Measurements from ENCODE around the gene SNX33. TPM values are rescaled to one million over a fixed set of nuclear protein-coding genes. Genes with fewer than 3 reads are reported as not detected.
"Not testable (repeated sequence)": the region's sequence is repeated elsewhere in the genome, so short reads cannot be mapped to it uniquely, and the experiment has no call there.

SNX33 gene
- total and polyA plus RNA-seq, 7 experiments from 2014 or later, result 0.13 to 3.4 (median 1.3) TPM

- Histone ChIP-seq H3K4me3 (ENCODE audit: low read length) (no peak overlapping the region), H3K9me3 (ENCODE audit: control insufficient read depth in 2 of 3, low read length in 3 of 3) (no peaks in the 10 kb centered on the region), H3K27ac (ENCODE audit: low read depth, low read length) (no peak overlapping the region), H3K36me3 (ENCODE audit: control insufficient read depth in 2 of 3, insufficient read depth in 3 of 3, low read length in 3 of 3) (no peaks in the 10 kb centered on the region), H3K27me3 (ENCODE audit: control insufficient read depth in 2 of 2, insufficient read depth in 2 of 2, low read length in 2 of 2) (no peaks in the 10 kb centered on the region), H3K4me1 (ENCODE audit: control insufficient read depth in 2 of 2, insufficient read depth in 2 of 2, low read length in 2 of 2) (no peaks in the 10 kb centered on the region)
- ATAC-seq, result no peak
- no peak for DNase-seq
- Mint-ChIP-seq H3K27ac (no peak overlapping the region), H3K4me3 (no peak overlapping the region), H3K36me3 (no peaks in the 10 kb centered on the region), H3K27me3 (no peaks in the 10 kb centered on the region), H3K9me3 (no peaks in the 10 kb centered on the region), H3K4me1 (no peaks in the 10 kb centered on the region)
- ChIA-PET CTCF (no interaction called here), POLR2A (no interaction called here)
- intact Hi-C loops (cut with micrococcal nuclease), result no loop called here
Measured at GRCh38 chr15:75673426-75674235, 25.9 kb downstream of the SNX33 start.

- H3K27me3 Mint-ChIP-seq, result no peaks in the 10 kb centered on the region
- H3K4me1 ChIP-seq (ENCODE audit: control insufficient read depth in 2 of 2, insufficient read depth in 2 of 2, low read length in 2 of 2), result no peaks in the 10 kb centered on the region
- no peaks in the 10 kb centered on the region for H3K27me3 ChIP-seq (ENCODE audit: control insufficient read depth in 2 of 2, insufficient read depth in 2 of 2, low read length in 2 of 2)
- H3K4me3 Mint-ChIP-seq, result no peak overlapping the region
- no peak for DNase-seq
- no peak for ATAC-seq
- ChIA-PET CTCF (interaction anchor here (0.5 kb wide), 1 partner anchor 20 kb away, joined by 4 read pairs; no protein-coding TSS in a partner anchor), POLR2A (no interaction called here)
- no peak overlapping the region for H3K4me3 ChIP-seq (ENCODE audit: low read length)
- no peaks in the 10 kb centered on the region for H3K9me3 ChIP-seq (ENCODE audit: control insufficient read depth in 2 of 3, low read length in 3 of 3)
- H3K27ac Mint-ChIP-seq, result no peak overlapping the region
- no peaks in the 10 kb centered on the region for H3K36me3 Mint-ChIP-seq
- H3K27ac ChIP-seq (ENCODE audit: low read depth, low read length), result no peak overlapping the region
- no peaks in the 10 kb centered on the region for H3K4me1 Mint-ChIP-seq
- intact Hi-C loops (cut with micrococcal nuclease), result no loop called here
- H3K9me3 Mint-ChIP-seq, result no peaks in the 10 kb centered on the region
- no peaks in the 10 kb centered on the region for H3K36me3 ChIP-seq (ENCODE audit: control insufficient read depth in 2 of 3, insufficient read depth in 3 of 3, low read length in 3 of 3)
Measured at GRCh38 chr15:75674366-75674765, 26.7 kb downstream of the SNX33 start.

GRCh38 chr15:75675579-75676404, 28.1 kb downstream of the SNX33 start:
- no peaks in the 10 kb centered on the region for H3K9me3 ChIP-seq (ENCODE audit: control insufficient read depth in 2 of 3, low read length in 3 of 3)
- Mint-ChIP-seq H3K9me3 (no peaks in the 10 kb centered on the region), H3K27ac (no peak overlapping the region), H3K27me3 (no peaks in the 10 kb centered on the region), H3K36me3 (no peaks in the 10 kb centered on the region), H3K4me3 (no peak overlapping the region), H3K4me1 (no peaks in the 10 kb centered on the region)
- no peak overlapping the region for H3K27ac ChIP-seq (ENCODE audit: low read depth, low read length)
- H3K27me3 ChIP-seq (ENCODE audit: control insufficient read depth in 2 of 2, insufficient read depth in 2 of 2, low read length in 2 of 2), result no peaks in the 10 kb centered on the region
- ChIA-PET CTCF (interaction anchor here (0.8 kb wide), 1 partner anchor 11 kb away, joined by 3 read pairs; no protein-coding TSS in a partner anchor), POLR2A (no interaction called here)
- ATAC-seq, result no peak
- intact Hi-C loops (cut with micrococcal nuclease), result no loop called here
- H3K4me1 ChIP-seq (ENCODE audit: control insufficient read depth in 2 of 2, insufficient read depth in 2 of 2, low read length in 2 of 2), result no peaks in the 10 kb centered on the region
- DNase-seq, result no peak
- no peak overlapping the region for H3K4me3 ChIP-seq (ENCODE audit: low read length)
- no peaks in the 10 kb centered on the region for H3K36me3 ChIP-seq (ENCODE audit: control insufficient read depth in 2 of 3, insufficient read depth in 3 of 3, low read length in 3 of 3)

GRCh38 chr15:75676688-75677464, 29.2 kb downstream of the SNX33 start:
- no peaks in the 10 kb centered on the region for H3K36me3 Mint-ChIP-seq
- no peak for ATAC-seq
- H3K4me3 ChIP-seq (ENCODE audit: low read length), result no peak overlapping the region
- no peak overlapping the region for H3K4me3 Mint-ChIP-seq
- H3K27me3 Mint-ChIP-seq, result no peaks in the 10 kb centered on the region
- ChIA-PET POLR2A (no interaction called here), CTCF (no interaction called here)
- no peak overlapping the region for H3K27ac ChIP-seq (ENCODE audit: low read depth, low read length)
- H3K27me3 ChIP-seq (ENCODE audit: control insufficient read depth in 2 of 2, insufficient read depth in 2 of 2, low read length in 2 of 2), result no peaks in the 10 kb centered on the region
- no peak overlapping the region for H3K27ac Mint-ChIP-seq
- H3K9me3 ChIP-seq (ENCODE audit: control insufficient read depth in 2 of 3, low read length in 3 of 3), result no peaks in the 10 kb centered on the region
- H3K36me3 ChIP-seq (ENCODE audit: control insufficient read depth in 2 of 3, insufficient read depth in 3 of 3, low read length in 3 of 3), result no peaks in the 10 kb centered on the region
- H3K4me1 ChIP-seq (ENCODE audit: control insufficient read depth in 2 of 2, insufficient read depth in 2 of 2, low read length in 2 of 2), result no peaks in the 10 kb centered on the region
- intact Hi-C loops (cut with micrococcal nuclease), result no loop called here
- no peak for DNase-seq
- H3K4me1 Mint-ChIP-seq, result no peaks in the 10 kb centered on the region
- no peaks in the 10 kb centered on the region for H3K9me3 Mint-ChIP-seq

- H3K36me3 Mint-ChIP-seq, result no peaks in the 10 kb centered on the region
- DNase-seq (no peak), ATAC-seq (no peak)
- Histone ChIP-seq H3K27ac (ENCODE audit: low read depth, low read length) (no peak overlapping the region), H3K4me1 (ENCODE audit: control insufficient read depth in 2 of 2, insufficient read depth in 2 of 2, low read length in 2 of 2) (no peaks in the 10 kb centered on the region), H3K27me3 (ENCODE audit: control insufficient read depth in 2 of 2, insufficient read depth in 2 of 2, low read length in 2 of 2) (no peaks in the 10 kb centered on the region), H3K36me3 (ENCODE audit: control insufficient read depth in 2 of 3, insufficient read depth in 3 of 3, low read length in 3 of 3) (no peaks in the 10 kb centered on the region), H3K9me3 (ENCODE audit: control insufficient read depth in 2 of 3, low read length in 3 of 3) (no peaks in the 10 kb centered on the region), H3K4me3 (ENCODE audit: low read length) (no peak overlapping the region)
- H3K4me3 Mint-ChIP-seq, result no peak overlapping the region
- no peaks in the 10 kb centered on the region for H3K27me3 Mint-ChIP-seq
- no peaks in the 10 kb centered on the region for H3K9me3 Mint-ChIP-seq
- ChIA-PET POLR2A (no interaction called here), CTCF (interaction anchor here (0.6 to 0.7 kb wide), 2 partner anchors 172 to 640 kb away, joined by 3 to 4 read pairs; no protein-coding TSS in a partner anchor)
- H3K4me1 Mint-ChIP-seq, result no peaks in the 10 kb centered on the region
- no peak overlapping the region for H3K27ac Mint-ChIP-seq
- intact Hi-C loops (cut with micrococcal nuclease), result no loop called here
Measured at GRCh38 chr15:75677465-75678323, 30.0 kb downstream of the SNX33 start.

- H3K27me3 ChIP-seq (ENCODE audit: control insufficient read depth in 2 of 2, insufficient read depth in 2 of 2, low read length in 2 of 2); ATAC-seq; H3K27me3 Mint-ChIP-seq; H3K36me3 Mint-ChIP-seq; intact Hi-C loops (cut with micrococcal nuclease); H3K36me3 ChIP-seq (ENCODE audit: control insufficient read depth in 2 of 3, insufficient read depth in 3 of 3, low read length in 3 of 3); H3K9me3 ChIP-seq (ENCODE audit: control insufficient read depth in 2 of 3, low read length in 3 of 3); H3K4me3 ChIP-seq (ENCODE audit: low read length); POLR2A ChIA-PET; DNase-seq; H3K4me1 Mint-ChIP-seq; H3K4me1 ChIP-seq (ENCODE audit: control insufficient read depth in 2 of 2, insufficient read depth in 2 of 2, low read length in 2 of 2); H3K27ac Mint-ChIP-seq; H3K27ac ChIP-seq (ENCODE audit: low read depth, low read length); H3K4me3 Mint-ChIP-seq; H3K9me3 Mint-ChIP-seq: not testable (repeated sequence)
- CTCF ChIA-PET, result interaction anchor here (0.6 to 0.7 kb wide), 2 partner anchors 172 to 641 kb away, joined by 3 to 4 read pairs; no protein-coding TSS in a partner anchor
Measured at GRCh38 chr15:75678324-75678690, 30.6 kb downstream of the SNX33 start.
